LNCAP (cell line): ENCODE measurements around the gene SLC16A8.

ENCODE experiments used
- TF ChIP-seq, protein P1 (sequence below): fragments of 450-650 bp; IDR thresholded peaks from 2 replicates; pipeline ENCODE4 v1.5.1; 2017; ENCODE audit warnings: mild to moderate bottlenecking

SLC16A8 gene

DNA sequence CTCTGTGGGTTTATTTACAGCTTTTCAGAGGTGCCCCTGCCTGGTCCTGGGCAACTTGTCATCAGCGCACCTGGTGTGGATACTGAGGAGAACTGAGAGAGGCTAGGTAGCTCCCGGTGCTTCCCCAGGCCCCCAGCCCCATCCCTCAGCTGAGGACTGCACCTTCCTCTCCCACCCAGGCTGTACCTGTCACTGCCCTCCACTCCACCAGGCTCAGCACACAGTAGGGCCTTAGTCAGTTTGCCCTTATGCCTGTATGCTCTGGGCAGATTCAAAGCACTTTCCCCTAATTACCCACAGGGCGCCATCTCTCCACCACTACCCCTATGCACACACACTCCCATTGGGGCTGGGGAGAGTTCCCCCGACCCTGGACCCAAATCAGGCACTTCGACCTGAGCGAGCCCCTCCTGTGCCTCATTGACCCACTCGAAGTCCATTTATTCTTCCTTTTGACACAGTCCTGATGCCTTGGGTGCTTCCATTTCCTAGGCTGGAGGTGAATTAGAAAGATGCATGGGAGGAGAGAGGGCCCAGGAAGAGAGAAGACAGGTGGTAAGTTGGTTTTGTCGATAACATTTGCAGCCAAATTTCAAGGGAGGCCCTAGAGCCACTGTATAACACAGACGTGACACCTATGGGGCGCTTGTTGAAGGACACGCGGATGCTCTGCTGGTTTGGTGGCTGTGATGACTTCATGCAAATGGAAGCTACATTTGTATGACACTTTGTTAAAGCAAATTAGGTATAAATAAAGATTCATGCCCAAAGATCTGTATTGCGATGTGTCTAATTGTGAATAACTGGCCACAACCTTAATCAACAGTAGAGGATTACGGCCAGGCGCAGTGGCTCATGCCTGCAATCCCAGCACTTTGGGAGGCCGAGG, 40.6 kb downstream of the SLC16A8 start:
- TF ChIP-seq, protein P1, sequence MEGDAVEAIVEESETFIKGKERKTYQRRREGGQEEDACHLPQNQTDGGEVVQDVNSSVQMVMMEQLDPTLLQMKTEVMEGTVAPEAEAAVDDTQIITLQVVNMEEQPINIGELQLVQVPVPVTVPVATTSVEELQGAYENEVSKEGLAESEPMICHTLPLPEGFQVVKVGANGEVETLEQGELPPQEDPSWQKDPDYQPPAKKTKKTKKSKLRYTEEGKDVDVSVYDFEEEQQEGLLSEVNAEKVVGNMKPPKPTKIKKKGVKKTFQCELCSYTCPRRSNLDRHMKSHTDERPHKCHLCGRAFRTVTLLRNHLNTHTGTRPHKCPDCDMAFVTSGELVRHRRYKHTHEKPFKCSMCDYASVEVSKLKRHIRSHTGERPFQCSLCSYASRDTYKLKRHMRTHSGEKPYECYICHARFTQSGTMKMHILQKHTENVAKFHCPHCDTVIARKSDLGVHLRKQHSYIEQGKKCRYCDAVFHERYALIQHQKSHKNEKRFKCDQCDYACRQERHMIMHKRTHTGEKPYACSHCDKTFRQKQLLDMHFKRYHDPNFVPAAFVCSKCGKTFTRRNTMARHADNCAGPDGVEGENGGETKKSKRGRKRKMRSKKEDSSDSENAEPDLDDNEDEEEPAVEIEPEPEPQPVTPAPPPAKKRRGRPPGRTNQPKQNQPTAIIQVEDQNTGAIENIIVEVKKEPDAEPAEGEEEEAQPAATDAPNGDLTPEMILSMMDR, result no peak

DNA sequence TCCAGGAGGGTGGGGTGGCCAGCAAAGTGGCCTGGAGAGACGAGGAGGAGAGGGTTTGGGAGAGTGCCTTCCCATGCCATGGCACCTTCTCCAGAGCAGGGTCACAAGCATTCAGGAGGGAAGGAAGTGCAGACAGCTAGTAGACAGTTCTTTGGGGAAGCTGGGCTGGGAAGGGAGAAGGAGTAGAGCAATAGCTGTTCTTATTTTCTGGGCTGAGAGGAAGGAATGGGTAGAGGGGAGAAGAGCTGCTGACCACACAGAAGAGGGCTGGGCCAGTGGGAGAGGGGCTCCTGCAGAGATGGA, 41.5 kb downstream of the SLC16A8 start:
- TF ChIP-seq, protein P1, result no peak

- TF ChIP-seq, protein P1, result no peak
Measured at GRCh38 chr22:38041760-38042487, 42.1 kb downstream of the SLC16A8 start.

DNA sequence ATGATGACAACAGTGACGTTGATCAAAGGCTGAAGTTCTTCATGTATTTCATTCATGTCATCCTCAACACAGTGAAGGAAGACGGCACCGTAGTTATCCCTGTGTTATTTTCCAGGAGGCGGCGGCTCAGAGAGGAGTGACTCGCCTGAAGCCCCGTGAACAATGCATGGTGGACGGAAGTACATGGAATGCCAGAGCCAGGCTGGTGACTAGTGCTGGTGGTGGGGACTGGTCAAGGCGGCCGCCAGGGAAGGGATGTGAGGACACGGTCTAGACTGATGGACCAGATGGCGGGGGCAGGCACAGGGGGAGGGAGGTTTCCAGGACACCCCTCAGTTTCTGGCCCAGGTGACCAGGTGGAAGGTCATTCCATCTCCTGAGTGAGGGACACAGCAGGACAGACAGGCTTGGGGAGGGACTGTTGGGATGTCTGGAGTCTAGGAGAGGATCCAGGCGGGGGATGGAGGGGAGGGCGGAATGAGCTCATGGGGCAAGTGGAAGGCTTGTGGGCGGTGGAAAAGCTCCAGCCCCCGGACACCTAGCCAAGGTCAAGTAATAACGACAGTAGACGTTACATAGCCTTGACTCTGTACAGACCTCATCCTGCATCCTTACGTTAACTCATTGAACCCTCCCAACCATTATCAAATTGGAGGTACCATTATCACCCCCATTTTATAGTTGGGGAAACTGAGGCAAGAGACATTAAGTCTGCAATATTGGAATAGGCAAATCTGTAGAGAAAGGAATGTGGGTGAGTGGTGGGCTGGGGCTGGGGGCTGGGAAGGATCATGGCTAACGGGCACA, 42.8 kb downstream of the SLC16A8 start:
- TF ChIP-seq, protein P1, result no peak

DNA sequence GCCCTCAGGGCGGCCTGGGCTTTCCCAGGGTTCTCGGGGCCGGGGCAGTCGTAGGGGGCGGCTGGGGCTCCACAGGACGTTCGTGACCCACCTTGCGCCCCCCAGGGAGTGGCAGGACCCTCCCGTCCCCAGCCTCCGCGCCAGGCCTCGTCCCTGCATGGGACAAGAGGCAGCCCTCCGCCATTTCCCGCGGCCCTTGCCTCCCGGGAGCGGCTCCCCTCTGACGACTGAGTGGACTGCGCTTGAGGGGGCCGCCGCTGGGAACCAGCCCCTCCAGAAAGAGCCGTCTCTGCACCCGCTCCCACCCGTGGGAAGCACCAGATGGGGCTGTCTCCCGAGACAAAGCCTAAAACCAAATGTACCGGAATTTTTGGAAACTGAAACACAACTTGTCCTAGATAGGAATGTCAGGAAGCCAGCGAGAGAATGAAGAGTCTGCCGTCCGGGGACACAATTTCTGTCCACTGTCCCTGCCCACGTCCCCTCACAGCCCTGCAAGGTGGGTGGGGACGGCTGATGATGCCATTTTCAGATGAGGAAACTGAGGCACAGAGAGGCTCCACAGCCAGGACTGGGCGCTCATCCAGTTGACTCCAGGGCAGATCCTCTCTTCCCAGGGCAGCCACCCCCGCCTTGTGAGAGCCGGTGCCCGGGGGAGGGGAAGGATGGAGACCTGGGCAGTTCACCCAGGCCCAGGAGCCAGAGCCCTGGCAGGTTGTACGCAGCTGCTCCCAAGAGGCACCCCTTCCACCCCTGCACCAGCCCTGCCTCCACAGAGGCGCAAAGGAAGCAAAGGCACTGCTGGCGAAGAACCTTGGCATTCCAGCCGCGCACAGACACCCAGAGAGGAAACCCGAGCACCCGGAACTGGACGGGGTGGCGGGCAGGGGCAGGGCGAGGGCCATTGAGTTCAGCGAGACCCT, 44.8 kb downstream of the SLC16A8 start:
- TF ChIP-seq, protein P1, result no peak

GRCh38 chr22:38038426-38038825, 45.6 kb downstream of the SLC16A8 start:
- TF ChIP-seq, protein P1, result no peak
